HG02870 (cell line): ENCODE results near the gene KRTAP12-1.

ENCODE experiments used
- ATAC-seq: cut with Tn5 transposase; IDR thresholded peaks from one replicate; pipeline ENCODE4 v1.9.1; 2021; ENCODE audit warnings: mild to moderate bottlenecking, moderate library complexity; ENCODE audit not compliant: unreplicated experiment

The KRTAP12-1 gene, protein sequence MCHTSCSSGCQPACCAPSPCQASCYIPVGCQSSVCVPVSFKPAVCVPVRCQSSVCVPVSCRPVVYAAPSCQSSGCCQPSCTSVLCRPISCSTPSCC

DNA sequence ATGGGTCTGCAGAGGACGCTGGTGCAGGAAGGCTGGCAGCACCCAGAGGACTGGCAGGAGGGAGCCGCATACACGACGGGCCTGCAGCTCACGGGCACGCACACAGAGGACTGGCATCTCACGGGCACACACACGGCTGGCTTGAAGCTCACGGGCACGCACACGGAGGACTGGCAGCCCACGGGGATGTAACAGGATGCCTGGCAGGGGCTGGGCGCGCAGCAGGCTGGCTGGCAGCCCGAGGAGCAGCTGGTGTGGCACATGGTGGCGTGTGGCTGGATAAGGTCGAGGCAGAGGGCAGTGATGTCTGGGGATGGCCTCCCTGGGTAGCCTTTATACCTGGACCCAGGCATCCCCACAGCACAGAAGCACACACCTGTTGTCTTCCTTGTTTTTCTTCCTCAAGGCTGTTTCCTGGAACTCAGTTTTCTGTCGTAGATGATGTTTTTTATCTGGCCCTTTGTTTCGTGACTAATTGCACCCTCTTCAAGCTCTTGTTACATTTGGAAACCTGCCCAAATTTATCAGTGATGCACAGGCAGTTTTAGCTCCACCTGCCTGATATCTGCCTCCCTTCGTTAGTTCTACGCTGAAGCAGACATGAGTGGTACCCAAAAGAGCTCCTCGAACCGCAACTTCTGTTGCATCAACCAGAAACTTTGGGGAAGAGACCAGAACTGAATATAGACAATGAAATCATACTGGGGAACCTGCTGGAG is at the start of gene KRTAP12-1:
Gene KRTAP12-1 (minus strand): TSS at position 303 of the 719 bp plus-strand sequence. CDS start 40 bp downstream, at position 263.
- no peak for ATAC-seq

DNA sequence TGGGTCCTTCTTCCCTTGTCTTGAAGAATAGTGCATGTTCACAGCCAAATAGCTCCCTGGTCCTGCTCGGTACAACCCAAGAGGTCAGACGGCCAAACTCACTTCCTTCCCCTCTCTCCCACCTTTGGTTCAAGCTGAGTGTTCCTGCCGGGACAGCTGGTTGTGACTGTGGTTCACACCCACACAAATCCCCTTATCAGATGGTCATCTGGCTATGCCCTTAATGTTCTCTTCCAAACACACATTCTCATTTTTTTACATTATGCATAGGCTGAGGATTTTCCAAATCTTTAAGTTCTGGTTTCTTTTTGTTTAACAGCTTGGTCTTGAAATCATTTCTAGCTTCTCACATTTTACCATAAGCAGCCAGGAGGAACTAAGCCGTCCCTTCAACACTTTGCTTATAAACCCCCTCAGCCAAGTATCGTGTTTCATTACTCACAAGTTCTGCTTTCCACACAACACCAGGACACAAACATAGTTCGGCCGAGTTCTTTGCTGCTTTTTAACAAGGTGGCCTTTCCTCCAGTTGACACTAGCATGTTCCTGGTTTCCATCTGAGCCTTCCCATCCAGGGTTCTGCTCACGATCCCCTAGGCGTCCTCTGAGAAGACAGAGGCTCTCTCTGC is 49.1 kb upstream of the KRTAP12-1 start:
- no peak for ATAC-seq

DNA sequence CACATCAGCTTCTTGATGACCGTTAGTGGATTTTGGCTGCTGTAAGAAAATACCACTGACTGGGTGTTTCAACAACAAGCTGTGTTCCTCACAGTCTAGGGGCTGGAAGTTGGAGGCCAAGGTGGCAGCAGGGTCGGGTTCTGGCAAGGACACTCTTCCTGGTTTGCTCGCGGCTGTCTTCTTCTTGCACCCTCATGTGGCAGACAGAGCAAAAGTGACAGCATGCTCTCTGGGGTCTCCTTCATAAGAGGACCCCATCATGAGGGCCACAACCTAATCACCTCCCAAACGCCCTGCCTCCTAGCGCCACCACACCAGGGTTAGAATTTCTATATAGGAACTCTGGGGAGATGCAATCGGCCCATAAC is 48.0 kb upstream of the KRTAP12-1 start:
- ATAC-seq, result no peak

DNA sequence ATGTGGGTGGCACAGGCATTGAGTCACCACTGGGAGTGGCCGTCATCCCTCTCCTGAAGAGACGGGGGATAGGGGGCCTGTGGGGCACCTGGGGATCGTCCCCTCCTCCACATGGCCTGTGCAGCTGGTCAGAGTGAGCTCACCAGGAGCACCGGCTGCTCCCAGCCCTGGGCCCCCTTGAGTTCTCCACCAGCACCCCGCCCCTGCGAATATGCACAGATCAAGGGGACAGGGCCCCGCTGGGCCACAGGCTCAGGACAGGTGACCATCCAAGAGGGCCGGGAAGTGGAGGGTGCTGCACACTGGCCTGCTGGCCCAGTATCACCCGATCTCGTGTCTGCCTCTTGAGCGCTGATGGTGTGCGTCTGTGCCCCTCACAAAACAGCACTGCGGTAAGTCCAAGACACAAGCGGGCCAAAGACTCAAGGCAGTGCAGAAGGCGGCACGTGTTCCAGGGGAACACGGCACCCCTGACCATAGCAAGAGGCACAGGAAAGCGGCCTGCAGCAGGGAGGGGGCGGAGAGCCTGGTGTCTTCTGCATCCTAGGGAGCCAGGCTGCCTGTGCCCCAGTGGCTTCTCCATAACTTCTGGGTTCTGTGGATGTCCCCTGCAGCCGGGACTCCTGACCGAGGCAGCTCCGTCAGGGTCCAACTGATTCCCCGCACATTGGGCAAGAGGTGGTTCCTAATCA is 47.5 kb upstream of the KRTAP12-1 start:
- ATAC-seq, result no peak

DNA sequence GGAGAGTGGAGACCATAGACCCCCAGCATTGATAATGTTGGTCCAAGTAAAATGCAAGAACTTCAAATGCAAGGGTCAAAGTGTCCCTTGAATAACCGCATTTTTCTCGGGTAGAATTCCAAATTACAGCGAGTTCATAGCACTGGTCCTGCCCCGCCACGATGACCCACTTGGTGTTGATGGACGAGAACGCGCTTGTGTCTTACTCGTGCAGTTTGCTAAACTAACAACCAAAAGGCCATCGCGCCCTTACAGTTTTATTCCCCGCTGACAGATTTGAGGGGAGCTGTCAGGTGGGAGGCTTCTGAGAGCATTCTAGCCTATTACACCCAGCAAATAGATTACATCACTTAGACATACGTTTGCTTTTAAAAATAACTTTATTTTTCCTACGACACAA is 46.8 kb upstream of the KRTAP12-1 start:
- no peak for ATAC-seq

DNA sequence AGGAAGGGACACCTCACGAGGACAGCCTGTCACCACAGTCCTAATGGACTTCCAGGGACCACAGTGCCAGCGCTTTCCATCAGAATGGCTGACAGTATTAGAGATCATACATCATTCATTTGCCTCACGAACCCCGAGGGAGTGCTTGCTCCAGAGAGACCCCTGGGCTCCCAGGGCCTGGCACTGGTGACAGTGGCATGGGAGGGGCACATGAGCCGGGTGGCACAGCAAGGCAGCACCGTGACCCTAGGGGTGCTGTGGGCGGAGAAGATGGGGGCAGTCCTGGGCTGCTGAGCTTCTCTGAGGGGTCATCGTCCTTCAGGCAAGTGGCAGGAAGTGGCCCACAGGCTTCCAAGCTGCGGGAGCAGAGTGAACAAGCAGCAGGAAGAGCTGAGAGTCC is 45.8 kb upstream of the KRTAP12-1 start:
- no peak for ATAC-seq

DNA sequence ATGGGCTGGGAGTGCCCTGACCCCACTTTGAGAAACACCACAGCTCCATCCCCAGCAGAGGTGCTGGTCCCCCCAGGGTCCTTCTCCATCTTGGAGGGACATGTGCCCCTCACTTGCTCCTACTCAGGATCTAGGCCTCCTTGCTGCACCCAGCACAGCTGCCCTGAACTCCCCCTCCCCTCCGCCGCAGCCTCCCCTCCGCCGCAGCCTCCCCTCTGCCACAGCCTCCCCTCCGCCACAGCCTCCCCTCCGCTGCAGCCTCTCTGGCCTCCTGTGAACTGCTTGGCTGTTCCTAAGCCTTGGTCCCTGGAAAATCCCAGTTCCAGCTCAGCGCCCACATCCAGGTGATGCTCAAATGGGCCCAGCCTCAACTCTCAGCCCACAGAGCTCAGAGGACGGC is 45.4 kb upstream of the KRTAP12-1 start:
- ATAC-seq, result no peak

DNA sequence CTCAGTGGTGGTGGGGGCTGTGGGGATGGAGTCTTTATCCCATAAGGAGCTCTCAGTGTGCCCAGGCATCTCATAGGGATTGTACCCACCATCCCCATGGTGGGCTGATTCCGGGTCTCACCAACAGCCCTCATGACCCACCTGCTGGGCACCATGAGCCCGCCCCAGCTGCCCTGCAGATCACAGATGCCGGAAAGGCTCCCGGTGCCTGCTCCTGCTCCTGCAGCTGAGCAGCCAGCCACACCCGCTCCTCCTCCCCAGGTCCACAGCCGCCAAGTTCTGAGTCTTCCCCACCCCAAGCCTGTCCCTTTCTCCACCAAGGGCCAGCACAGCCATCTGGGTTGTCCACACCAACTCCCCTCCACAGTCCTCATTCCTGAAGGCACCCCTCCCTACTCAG is 44.9 kb upstream of the KRTAP12-1 start:
- no peak for ATAC-seq

DNA sequence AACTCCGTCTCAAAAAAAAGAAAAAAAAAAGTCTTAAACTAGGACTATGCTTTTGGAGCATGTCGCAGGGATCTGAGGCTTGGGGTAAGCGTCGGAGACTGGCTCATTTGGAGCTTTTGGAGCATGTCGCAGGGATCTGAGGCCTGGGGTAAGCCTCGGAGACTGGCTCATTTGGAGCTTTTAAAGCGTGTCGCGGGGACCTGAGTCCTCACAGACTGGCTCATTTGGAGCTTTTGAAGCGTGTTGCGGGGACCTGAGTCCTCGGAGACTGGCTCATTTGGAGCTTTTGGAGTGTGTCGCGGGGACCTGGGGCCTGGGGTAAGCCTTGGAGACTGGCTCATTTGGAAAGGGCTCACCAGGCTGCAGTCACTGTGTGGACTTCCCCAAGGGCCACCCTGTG is 43.0 kb upstream of the KRTAP12-1 start:
- ATAC-seq, result no peak

DNA sequence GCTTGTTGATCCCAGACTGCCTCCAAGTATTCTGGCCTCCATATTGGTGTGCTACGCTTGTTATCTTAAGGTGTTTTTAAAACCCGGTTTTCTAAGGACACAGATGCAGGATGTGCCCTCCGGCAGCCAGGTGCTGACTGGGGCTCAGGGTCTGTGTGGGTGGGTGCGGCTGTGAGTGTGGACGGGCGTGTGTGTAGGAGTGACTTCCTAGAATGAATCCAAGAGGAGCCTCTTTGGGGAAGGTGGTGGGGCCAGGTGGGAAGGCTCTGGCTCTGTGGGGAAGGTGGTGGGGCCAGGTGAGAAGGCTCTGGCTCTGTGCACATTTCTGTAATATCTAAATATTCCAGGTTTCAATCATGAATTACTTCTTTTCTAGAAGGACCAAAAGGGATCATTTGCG is 42.2 kb upstream of the KRTAP12-1 start:
- no peak for ATAC-seq

DNA sequence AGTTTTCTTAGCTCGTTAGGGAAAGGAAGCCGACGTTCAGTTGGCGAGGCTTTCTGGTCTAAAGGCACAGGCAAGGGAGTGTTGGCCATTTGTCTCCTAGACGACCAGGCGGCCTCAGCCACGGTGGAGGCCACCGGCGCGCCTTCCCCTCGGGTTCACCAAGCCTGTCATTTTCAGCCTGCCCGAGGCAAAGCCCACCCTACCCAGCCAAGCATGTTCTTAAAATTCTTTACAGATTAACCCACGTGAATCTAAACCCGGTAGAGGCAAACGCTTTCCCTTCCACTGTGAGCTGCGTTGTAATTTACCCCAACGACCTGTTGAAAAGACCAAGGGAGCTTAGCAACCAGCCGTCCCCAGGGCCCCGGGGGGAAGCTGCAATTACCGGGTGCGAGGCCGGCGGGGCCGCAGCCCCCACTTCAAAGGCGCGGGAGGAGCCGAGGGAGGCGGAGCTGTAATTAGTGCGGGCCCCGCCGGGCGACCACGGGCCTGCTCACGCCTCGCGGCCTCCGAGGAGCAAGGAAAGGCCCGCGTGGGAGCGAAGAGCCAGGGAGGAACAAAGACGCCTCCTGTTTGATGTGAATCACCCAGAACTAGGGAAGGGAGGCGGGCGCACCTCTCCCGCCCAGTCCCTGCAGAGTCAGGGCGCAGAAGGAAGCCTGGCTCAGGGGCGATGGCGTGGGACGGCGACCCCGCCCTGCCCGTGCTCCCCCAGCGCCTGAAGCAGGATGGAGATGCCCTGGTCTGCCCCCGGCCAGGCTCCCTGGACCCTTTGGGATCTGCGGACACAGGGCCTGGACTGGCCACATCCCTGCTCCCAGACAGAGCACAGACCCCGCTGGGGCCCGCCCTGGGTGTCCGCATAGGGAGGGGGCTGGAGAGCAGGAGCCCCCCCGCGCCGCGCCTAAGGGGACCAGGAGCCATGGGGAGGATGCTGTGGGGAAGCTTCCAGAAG is 41.5 kb upstream of the KRTAP12-1 start:
- no peak for ATAC-seq

DNA sequence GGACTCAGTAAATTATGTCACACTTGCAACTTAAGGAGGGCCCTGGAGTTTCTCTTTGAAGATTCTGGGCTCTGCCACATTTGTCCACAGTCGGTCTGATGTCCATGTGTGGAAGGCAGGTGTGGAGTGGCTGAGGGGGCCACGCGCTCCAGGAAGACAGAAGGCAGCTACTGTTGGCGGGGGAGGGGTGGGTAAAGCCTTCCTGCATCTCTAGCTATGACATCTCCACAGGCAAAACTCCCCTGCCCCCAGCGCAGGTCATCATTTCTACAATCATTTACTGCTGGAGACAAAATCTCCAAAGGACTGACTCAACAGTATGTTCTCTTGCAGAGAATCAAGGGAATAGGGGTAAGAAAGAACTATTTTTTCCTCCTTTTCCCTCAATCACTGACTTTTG is 40.8 kb upstream of the KRTAP12-1 start:
- ATAC-seq, result no peak

DNA sequence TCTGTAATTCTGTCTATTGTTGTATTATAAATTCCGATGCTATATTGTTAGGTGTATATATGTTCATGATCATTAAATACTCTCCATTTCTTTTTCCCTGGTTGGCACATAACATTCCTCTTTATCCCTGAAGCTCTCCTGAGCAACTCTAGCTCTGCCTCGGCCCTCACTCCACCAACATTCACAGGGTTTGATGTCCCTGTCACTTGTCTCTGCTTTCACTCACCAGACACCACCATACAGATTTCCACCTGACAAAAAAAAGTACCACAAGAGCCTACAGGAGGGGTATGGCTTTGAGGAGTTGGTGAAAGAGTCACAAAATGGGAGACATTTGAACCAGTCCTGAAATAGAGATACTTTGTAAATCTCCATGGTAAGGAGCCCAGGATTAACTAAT is 38.2 kb upstream of the KRTAP12-1 start:
- no peak for ATAC-seq

DNA sequence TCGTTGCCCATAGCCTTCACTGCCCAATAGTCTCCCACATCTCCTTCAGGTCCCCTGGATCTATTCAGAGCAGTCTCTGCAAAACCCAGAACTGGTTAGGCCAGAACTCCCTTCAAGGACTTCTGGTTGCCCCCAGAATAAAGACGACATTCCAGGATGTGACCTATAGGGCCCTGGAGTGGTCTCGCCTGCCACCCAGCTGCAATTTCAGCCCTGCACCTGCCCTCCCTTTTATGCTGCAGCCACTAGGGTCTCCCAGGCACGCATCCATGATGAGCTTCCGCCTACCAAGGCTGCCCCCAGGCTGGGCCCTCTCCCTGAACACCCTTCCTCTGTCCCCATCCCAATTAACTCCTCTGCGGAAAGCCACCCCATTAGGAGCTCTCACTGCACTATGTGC is 36.6 kb upstream of the KRTAP12-1 start:
- ATAC-seq, result no peak

DNA sequence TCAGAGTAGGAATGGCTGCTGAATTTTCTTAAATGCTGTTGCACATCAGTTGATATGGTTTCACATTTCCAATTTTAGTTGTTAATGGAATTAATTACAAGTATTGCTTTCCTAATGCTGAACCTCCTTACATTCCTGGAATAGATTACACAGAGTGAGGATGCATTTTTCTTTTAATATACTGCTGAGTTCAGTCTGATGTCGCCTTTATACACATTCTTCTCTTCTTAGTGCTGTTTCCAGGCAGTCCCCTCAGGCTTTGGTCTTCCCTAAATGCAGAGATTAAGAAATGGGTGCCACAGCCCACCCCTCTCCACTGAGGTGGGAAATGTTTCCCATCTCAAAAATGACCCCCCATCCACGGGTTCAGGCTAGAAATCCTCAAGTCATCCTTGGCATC is 36.1 kb upstream of the KRTAP12-1 start:
- no peak for ATAC-seq

DNA sequence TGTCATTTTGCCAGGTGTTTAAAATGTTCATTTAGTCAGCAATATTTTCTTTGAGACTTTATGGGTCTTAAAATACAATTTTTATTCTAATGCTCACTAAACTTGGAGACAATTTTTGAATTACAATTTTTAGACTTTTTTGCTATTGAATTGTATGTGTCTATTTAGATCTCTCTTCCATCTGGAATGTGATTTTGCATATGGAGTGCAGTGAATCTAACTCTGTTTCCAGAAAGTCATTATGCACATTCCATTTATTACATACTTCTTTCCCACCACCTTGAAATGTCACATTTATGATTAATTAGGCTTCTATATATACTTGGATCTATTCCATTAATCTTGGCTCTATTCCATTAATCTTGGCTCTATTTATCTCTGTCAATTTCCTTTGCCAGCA is 35.0 kb upstream of the KRTAP12-1 start:
- no peak for ATAC-seq

DNA sequence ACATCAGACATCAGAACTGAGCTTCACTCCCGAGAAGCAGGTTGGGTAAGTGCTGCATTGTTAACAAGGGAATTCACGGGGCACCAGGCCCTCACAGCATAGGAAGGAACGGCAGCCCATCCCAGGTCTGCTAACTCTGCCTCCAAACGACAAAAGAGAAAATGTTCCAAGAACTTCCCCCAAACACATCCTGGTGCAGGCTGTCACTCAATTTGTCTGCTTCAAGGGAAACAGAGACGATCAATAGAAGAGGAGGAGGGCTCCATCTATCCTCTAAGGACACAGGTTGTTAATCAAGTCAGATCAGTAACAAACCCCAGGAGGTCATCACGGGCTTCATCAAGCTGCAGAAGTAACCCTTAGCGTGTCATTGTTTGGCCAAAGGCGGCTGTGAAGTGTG is 32.9 kb upstream of the KRTAP12-1 start:
- no peak for ATAC-seq

DNA sequence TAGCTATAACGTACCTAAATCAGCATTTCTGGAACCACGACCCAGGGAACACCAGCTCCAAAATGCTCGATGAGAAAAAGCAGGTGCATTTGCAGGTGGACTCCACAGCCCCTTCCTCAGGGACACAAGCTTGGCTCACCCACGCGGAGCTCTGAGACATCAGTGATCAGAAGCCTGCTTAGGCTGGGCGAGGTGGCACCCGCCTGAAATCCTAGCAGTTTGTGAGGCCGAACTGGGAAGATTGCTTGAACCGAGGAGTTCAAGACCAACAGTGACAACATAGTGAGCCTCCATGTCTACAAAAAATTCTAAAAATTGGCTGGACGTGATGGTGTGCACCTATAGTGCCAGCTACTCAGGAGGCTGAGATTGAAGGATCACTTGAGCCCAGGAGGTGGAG is 31.9 kb upstream of the KRTAP12-1 start:
- ATAC-seq, result no peak

DNA sequence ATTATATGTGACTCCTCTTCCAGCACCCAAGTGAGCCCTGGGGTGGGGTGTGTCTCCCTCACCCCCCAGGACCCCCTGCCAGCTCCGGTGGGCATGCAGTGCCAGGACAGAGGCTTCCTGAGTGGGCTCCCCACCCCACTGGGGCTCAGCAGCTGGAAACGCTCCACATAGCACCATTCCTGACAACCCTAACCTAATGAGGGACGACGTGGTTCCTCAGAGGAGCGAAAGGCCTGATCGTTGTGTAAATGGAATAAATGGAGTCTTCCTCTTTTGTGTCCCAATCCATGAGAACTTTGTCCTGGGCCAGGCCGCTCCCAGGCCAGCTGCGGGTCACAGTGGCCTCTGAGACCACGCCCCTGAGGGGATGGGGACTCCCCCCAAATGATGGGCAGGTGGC is 31.2 kb upstream of the KRTAP12-1 start:
- ATAC-seq, result no peak

DNA sequence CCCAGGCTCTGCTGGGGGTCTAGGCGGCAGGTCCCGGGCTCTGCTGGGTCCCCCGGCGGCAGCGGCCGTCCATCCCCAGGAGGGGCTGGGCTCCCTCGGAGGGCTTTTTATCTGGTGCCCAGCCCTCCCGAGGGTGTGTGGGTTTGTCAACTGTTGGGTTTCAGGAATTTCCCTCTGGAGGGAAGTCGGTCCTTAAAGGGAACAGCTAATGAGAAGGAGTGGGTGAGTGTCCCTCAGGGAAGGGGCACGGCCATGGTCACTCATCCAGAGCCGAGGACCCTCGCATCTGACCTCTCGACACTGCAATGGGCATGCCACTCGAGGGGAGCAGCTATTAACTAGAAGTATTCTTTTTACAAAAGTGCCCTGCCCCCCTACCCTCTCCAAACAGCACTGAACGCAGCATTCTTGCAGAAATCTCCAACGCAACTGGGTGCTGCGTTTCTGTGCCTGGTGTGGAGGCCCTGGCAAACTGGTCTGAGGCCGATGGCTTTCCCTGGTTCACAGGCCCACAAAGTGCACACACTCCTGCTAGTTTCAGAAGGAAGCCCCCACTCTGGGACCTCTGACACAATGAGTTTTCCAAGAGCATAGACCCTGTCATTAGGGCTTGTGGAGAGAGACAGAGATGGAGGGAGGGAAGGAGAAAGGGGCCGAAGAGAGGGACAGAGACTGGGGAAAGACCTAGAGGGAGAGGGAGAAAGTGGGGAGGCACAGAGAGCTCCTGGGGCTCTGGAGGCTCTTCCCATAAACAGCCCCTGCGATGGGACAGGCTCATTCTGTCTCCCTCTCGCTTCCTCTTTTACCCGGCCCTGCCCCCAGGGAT is 30.5 kb upstream of the KRTAP12-1 start:
- no peak for ATAC-seq
